Spleen (tissue), 11 donors: ENCODE data around the gene ZSCAN9. TPM values are rescaled to one million over a fixed set of nuclear protein-coding genes. Genes with fewer than 3 reads are reported as not detected.

ENCODE experiments used
- DNase-seq: peaks from one replicate; pipeline ENCODE4 v3.0.0-alpha.2; 2020
- H3K27ac ChIP-seq, 8 donors: fragments of 200-600 bp; sonication (generic) in 7 of 8; 1 replicate in 4 of 8; 2 replicates in 4 of 8; pipeline versions ENCODE4 v1.5.0 to v1.8.0; 2016 to 2021; ENCODE audit warnings: inconsistent platforms in 4 of 8, mild to moderate bottlenecking in 4 of 8, moderate library complexity in 1 of 8
- H3K27me3 ChIP-seq, 7 donors: fragments of 200-600 bp; sonication (generic) in 6 of 7; replicated peaks in 1 of 7; 1 replicate in 4 of 7; 2 replicates in 3 of 7; pipeline versions ENCODE4 v1.5.0 to v1.8.0; 2016 to 2021; ENCODE audit warnings: inconsistent platforms in 3 of 7, mild to moderate bottlenecking in 1 of 7
- H3K36me3 ChIP-seq, 6 donors: fragments of 200-600 bp; sonication (generic) in 5 of 6; 1 replicate in 4 of 6; 2 replicates in 2 of 6; pipeline versions ENCODE4 v1.5.0 to v1.8.0; 2016 to 2021; ENCODE audit warnings: inconsistent platforms in 2 of 6
- H3K4me1 ChIP-seq, 6 donors: fragments of 200-600 bp; sonication (generic) in 5 of 6; 1 replicate in 3 of 6; 2 replicates in 3 of 6; pipeline versions ENCODE4 v1.5.0 to v1.8.0; 2016 to 2021; ENCODE audit warnings: inconsistent platforms in 3 of 6
- H3K4me3 ChIP-seq, 8 donors: fragments of 200-600 bp; sonication (generic) in 7 of 8; 1 replicate in 4 of 8; 2 replicates in 4 of 8; pipeline versions ENCODE4 v1.5.0 to v1.8.0; 2016 to 2021; ENCODE audit warnings: inconsistent platforms in 4 of 8, mild to moderate bottlenecking in 4 of 8, moderate library complexity in 2 of 8
- H3K9me3 ChIP-seq, 8 donors: fragments of 200-600 bp; sonication (generic) in 7 of 8; 1 replicate in 4 of 8; 2 replicates in 4 of 8; pipeline versions ENCODE4 v1.5.0 to v1.8.0; 2016 to 2021; ENCODE audit warnings: inconsistent platforms in 4 of 8
- CTCF ChIP-seq, 11 experiments: fragments of 200-600 bp in 7 of 11; fragments of 450-650 bp in 4 of 11; sonication (generic) in 4 of 11; IDR thresholded peaks in 8 of 11; conservative IDR thresholded peaks in 3 of 11; 1 replicate in 7 of 11; 2 replicates in 4 of 11; pipeline versions ENCODE4 v1.4.0 to v1.8.0; 2016 to 2021; ENCODE audit warnings: antibody characterized with exemption in 11 of 11, inconsistent platforms in 4 of 11, mild to moderate bottlenecking in 1 of 11
- POLR2A ChIP-seq, 3 donors: fragments of 450-650 bp; IDR thresholded peaks; one replicate each; pipeline ENCODE4 v1.5.1; 2017; ENCODE audit warnings: antibody characterized with exemption in 3 of 3, mild to moderate bottlenecking in 1 of 3
- POLR2AphosphoS5 ChIP-seq, 3 donors: sonication (generic); formaldehyde crosslinking; IDR thresholded peaks; one replicate each; pipeline ENCODE4 v1.5.1; 2017; ENCODE audit warnings: antibody characterized with exemption in 3 of 3
- WGBS, 5 donors: extraction: QIAGEN DNeasy Blood & Tissue Kit in 3 of 5; methylation state at CpG; one replicate each; pipeline versions ENCODE4 v1.1.5 to v1.1.7; 2013 to 2018; 5-methylcytosine and 5-hydroxymethylcytosine counted together
- intact Hi-C: fragments of 100-400 bp; cut with DNase I; formaldehyde crosslinking; loops from one replicate; pipeline ENCODE4 v1.15.0; 2023; ENCODE audit warnings: low total_unique reads
- polyA plus RNA-seq, 3 donors: library from polyadenylated mRNA; stranded (reverse); fragments of 200-250 nt; gene quantifications; one replicate each; pipeline ENCODE4 v1.2.1, GENCODE V29; 2013
- total RNA-seq, 7 donors: library from RNA; depleted of rRNA in 3 of 7; stranded (reverse); fragments of >200 nt in 3 of 7; fragmentation: NEBNext Ultra II Directional in 4 of 7; extraction: Animal tissue kit (Norgen Biotek cat#: 25700) in 4 of 7; gene quantifications; one replicate each; pipeline versions ENCODE4 v1.1.0 to v1.2.1, GENCODE V29; 2016 to 2021
- donor health status: healthy with polysubstance abuse.
- donor health status: DM: no; HTN: no; CAD: no; lungs with moderate emphysema.
- donor health status: DM: no; HTN: no; CAD: no.
- donor health status: Bipolar disorder and iron deficiency.
- donor health status: healthy.
- donor health status: DM: no; HTN: no; CAD: no.
- donor health status: DM: yes; HTN: yes; CAD: no.

Gene ZSCAN9
- total and polyA plus RNA-seq, 10 donors, result 6.9 to 25.7 (median 14.2) TPM

DNA sequence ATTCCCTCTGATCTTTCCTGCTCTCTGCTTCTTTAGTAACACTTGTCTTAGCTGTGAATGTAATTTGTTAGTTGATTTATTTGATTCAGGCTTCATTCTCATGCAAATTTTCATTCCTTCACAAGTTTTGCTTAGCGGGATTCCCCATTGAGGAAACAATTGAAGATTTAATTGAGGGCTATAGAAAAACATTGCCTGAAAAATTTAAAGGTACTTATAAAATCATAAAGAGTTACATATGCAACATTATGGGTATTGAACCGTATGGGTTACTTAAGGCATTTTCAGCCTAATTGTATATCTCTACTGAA, 11.9 kb upstream of the ZSCAN9 start:
- Histone ChIP-seq H3K27ac (no peak overlapping the region), H3K4me1 (peaks cover 2 to 23% (median 21%) of the 10 kb centered on the region in 6 donors), H3K4me3 (no peak overlapping the region), H3K27me3 (peaks cover 7 to 84% (median 70%) of the 10 kb centered on the region in 7 donors), H3K36me3 (no peaks in the 10 kb centered on the region), H3K9me3 (peaks cover 0 to 2% (median 0%) of the 10 kb centered on the region in 8 donors)
- intact Hi-C loops, result no loop called here
- DNase-seq, result no peak
- no peak for TF ChIP-seq POLR2AphosphoS5 (IDR thresholded peaks at IDR 0.05)
- no peak for TF ChIP-seq POLR2A (IDR thresholded peaks at IDR 0.05)
- no peak for TF ChIP-seq CTCF (IDR thresholded peaks at IDR 0.05 in 8 of 11, conservative IDR thresholded peaks at IDR 0.05 in 3 of 11)
- 23 to 36% (median 25%) methylated on average over 2 of the region's 2 CpGs for WGBS, 5 donors

DNA sequence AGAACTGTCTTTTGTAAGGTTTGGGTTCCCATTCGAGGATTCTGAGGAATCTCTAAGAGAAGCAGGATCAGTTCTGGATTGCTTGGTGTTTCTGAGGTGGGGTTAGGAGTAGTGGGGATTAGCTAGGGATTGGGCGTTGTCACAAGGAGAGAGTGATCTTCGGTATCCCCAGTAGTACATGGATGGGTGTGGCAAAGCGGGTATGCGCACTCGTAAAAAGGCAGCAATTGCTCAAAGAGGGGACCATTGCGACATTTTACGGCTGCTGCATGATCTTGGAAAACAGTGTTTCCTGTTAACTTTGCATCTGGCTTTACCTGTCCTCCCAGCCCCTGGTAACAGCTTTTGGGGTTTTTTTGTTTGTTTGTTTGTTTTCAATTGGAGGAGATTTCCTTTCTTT, 9.7 kb upstream of the ZSCAN9 start:
- Histone ChIP-seq H3K4me3 (no peak overlapping the region), H3K27me3 (peaks cover 3 to 84% (median 58%) of the 10 kb centered on the region in 7 donors), H3K9me3 (no peaks in the 10 kb centered on the region), H3K27ac (no peak overlapping the region), H3K4me1 (peaks cover 5 to 34% (median 29%) of the 10 kb centered on the region in 6 donors), H3K36me3 (no peaks in the 10 kb centered on the region)
- DNase-seq, result no peak
- WGBS, 5 donors, result 28 to 65% (median 54%) methylated on average over 8 of the region's 8 CpGs
- TF ChIP-seq CTCF (IDR thresholded peaks at IDR 0.05 in 8 of 11, conservative IDR thresholded peaks at IDR 0.05 in 3 of 11) (no peak), POLR2AphosphoS5 (IDR thresholded peaks at IDR 0.05) (no peak), POLR2A (IDR thresholded peaks at IDR 0.05) (no peak)
- intact Hi-C loops, result no loop called here

DNA sequence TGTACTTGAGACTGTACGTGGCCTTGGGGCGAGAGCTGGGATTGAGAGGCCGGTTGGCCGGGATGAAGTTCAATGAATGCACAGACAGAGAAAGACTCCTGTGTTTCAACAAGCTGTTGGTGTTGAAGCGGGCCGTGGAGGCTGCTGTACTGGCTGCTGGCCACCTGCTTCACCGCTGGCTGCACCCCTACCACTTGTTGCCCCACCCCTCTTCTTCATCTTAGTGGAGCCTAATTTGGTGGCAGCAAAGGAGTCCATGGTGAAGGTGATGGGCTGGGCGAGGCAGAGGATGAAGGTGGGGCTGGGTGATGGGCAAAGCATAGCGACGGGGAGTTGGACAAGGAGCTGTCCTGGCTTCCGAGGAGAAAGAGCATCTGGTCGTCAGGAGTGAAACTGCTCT, 7.2 kb upstream of the ZSCAN9 start:
- Histone ChIP-seq H3K36me3 (no peaks in the 10 kb centered on the region), H3K27me3 (peaks cover 3 to 74% (median 34%) of the 10 kb centered on the region in 7 donors), H3K4me1 (peaks cover 5 to 20% (median 17%) of the 10 kb centered on the region in 6 donors), H3K9me3 (no peaks in the 10 kb centered on the region), H3K27ac (peak overlapping the region in 3 of 8 donors; percentile 81 to 85 (median 82)), H3K4me3 (peak overlapping the region in 2 of 8 donors; percentile 51 to 78)
- no peak for DNase-seq
- TF ChIP-seq POLR2A (IDR thresholded peaks at IDR 0.05) (no peak), POLR2AphosphoS5 (IDR thresholded peaks at IDR 0.05) (no peak), CTCF (IDR thresholded peaks at IDR 0.05 in 8 of 11, conservative IDR thresholded peaks at IDR 0.05 in 3 of 11) (no peak)
- WGBS, 5 donors, result 87 to 95% (median 94%) methylated on average over 11 to 12 of the region's 12 CpGs
- intact Hi-C loops, result no loop called here

DNA sequence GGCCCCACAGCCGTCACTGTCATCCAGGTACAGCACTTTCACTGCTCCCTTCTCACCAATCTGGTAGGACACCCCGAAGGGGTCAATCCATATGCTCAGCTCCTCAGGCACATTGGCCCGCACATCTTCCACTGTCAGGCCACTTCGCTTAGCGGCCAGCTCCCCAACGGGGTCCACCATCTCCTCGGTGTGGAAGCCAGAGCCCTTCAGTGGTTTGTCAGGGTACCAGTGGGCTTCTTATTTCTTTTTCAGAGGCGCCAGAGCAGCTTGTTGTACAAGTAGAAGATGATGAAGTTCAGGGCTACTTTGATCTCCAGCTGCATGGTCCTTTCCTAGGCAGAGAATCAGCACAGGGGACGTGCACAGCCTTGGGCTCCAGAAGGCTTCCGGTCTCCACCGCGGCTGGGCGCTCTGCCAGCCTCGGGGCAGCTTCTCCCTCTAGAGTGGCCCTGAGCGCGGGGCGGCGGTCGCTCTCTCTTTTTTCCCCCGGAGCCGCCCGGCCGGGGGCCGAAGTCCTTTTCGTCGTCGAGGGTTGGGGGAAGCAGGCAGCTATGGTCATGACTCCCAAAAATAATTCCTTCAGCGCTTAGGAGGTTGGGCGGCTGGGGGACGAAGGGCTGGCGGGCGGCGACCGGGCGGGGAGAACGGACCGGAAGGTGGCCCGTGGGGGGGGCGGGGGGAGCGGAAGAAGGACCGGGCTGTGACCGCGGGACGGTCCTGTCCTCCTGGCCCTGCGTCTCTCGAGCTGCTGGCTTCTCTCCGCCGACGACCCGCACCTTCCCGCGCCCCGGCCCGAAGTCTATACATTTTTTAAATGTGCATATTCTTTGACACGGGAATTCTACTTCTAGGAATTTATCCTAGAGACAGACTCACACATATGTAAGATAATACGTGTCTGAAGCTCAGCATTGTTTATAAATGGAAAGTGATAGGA, 6.5 kb upstream of the ZSCAN9 start:
- Histone ChIP-seq H3K36me3 (no peaks in the 10 kb centered on the region), H3K4me1 (peaks cover 5 to 18% (median 15%) of the 10 kb centered on the region in 6 donors), H3K27ac (peak overlapping the region; percentile 54 to 88 (median 84)), H3K27me3 (peaks cover 0 to 67% (median 27%) of the 10 kb centered on the region in 7 donors), H3K4me3 (peak overlapping the region; percentile 40 to 78 (median 51)), H3K9me3 (no peaks in the 10 kb centered on the region)
- TF ChIP-seq POLR2AphosphoS5 (IDR thresholded peaks at IDR 0.05), result peak; percentile 63 to 80 (median 71)
- TF ChIP-seq CTCF (IDR thresholded peaks at IDR 0.05 in 8 of 11, conservative IDR thresholded peaks at IDR 0.05 in 3 of 11), result no peak
- intact Hi-C loops, result no loop called here
- WGBS, 5 donors, result 8 to 23% (median 10%) methylated on average over 24 to 56 of the region's 56 CpGs
- peak; percentile 91 for DNase-seq
